ENCODE results near the gene TVP23B. TPM values are rescaled to one million over a fixed set of nuclear protein-coding genes. Genes with fewer than 3 reads are reported as not detected.
A peak's percentile ranks its signal among the peaks of the same experiment; 100 is the strongest.

TVP23B gene
- total and polyA plus RNA-seq, 2 of the 13 experiments (the other 11 are each of a cell fraction or from before 2014, with no cell fraction given): 45.1 to 66.5 TPM

DNA sequence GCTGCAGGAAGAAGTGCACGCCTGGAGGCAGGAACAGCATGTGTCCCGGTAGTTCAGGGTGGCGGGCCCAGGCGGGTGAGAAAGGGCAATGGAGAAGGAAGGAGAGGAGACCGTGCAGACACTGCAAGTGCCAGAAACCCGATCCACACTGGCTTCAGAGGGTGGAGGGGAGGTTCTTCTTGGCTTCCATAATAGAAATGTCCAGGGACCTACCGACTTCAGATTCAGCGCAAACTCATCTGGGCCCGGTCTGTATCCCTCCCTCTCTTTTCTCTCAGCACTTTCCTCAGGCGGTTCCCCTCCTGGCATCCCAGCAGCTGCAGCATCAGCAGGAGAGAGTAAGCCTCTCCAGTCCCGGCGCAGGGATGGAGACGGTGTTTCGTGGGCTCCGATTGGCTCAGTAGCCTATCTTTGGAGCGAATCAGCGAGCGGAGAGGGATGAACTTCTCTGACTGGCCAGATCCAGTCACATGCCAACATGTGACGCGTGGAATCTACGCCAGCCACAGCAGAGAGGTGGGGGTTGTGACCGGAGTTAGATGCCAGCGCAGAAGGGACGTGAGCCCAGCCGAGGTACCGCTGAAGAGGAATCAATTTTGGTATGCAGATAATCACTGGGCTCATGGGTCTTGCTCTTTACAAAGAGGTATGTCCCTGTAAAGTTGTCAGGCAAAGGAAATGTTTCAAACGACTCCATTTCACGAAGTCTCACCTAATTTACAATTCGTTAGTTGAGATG lies 75.0 kb downstream of the TVP23B start (continued):
- TF ChIP-seq, protein P1, sequence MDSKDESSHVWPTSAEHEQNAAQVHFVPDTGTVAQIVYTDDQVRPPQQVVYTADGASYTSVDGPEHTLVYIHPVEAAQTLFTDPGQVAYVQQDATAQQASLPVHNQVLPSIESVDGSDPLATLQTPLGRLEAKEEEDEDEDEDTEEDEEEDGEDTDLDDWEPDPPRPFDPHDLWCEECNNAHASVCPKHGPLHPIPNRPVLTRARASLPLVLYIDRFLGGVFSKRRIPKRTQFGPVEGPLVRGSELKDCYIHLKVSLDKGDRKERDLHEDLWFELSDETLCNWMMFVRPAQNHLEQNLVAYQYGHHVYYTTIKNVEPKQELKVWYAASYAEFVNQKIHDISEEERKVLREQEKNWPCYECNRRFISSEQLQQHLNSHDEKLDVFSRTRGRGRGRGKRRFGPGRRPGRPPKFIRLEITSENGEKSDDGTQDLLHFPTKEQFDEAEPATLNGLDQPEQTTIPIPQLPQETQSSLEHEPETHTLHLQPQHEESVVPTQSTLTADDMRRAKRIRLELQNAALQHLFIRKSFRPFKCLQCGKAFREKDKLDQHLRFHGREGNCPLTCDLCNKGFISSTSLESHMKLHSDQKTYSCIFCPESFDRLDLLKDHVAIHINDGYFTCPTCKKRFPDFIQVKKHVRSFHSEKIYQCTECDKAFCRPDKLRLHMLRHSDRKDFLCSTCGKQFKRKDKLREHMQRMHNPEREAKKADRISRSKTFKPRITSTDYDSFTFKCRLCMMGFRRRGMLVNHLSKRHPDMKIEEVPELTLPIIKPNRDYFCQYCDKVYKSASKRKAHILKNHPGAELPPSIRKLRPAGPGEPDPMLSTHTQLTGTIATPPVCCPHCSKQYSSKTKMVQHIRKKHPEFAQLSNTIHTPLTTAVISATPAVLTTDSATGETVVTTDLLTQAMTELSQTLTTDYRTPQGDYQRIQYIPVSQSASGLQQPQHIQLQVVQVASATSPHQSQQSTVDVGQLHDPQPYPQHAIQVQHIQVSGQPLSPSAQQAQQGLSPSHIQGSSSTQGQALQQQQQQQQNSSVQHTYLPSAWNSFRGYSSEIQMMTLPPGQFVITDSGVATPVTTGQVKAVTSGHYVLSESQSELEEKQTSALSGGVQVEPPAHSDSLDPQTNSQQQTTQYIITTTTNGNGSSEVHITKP (CRISPR knock-in tag; IDR thresholded peaks at IDR 0.05; ENCODE audit: low read depth): no peak
- no peak for TF ChIP-seq GTF2F1 (IDR thresholded peaks at IDR 0.05; ENCODE audit: low read length)
- TF ChIP-seq ZNF331 (CRISPR knock-in tag; IDR thresholded peaks at IDR 0.05): peak; percentile 49
- no peak for TF ChIP-seq SNAI1 (CRISPR knock-in tag; IDR thresholded peaks at IDR 0.05; ENCODE audit: borderline replicate concordance)
- TF ChIP-seq ZKSCAN8 (CRISPR knock-in tag; IDR thresholded peaks at IDR 0.05; ENCODE audit: borderline replicate concordance): no peak
- no peak; the same call in 1 of the 2 replicates for TF ChIP-seq ZSCAN29 (CRISPR knock-in tag; conservative IDR thresholded peaks at IDR 0.05)
- TF ChIP-seq, protein P2, sequence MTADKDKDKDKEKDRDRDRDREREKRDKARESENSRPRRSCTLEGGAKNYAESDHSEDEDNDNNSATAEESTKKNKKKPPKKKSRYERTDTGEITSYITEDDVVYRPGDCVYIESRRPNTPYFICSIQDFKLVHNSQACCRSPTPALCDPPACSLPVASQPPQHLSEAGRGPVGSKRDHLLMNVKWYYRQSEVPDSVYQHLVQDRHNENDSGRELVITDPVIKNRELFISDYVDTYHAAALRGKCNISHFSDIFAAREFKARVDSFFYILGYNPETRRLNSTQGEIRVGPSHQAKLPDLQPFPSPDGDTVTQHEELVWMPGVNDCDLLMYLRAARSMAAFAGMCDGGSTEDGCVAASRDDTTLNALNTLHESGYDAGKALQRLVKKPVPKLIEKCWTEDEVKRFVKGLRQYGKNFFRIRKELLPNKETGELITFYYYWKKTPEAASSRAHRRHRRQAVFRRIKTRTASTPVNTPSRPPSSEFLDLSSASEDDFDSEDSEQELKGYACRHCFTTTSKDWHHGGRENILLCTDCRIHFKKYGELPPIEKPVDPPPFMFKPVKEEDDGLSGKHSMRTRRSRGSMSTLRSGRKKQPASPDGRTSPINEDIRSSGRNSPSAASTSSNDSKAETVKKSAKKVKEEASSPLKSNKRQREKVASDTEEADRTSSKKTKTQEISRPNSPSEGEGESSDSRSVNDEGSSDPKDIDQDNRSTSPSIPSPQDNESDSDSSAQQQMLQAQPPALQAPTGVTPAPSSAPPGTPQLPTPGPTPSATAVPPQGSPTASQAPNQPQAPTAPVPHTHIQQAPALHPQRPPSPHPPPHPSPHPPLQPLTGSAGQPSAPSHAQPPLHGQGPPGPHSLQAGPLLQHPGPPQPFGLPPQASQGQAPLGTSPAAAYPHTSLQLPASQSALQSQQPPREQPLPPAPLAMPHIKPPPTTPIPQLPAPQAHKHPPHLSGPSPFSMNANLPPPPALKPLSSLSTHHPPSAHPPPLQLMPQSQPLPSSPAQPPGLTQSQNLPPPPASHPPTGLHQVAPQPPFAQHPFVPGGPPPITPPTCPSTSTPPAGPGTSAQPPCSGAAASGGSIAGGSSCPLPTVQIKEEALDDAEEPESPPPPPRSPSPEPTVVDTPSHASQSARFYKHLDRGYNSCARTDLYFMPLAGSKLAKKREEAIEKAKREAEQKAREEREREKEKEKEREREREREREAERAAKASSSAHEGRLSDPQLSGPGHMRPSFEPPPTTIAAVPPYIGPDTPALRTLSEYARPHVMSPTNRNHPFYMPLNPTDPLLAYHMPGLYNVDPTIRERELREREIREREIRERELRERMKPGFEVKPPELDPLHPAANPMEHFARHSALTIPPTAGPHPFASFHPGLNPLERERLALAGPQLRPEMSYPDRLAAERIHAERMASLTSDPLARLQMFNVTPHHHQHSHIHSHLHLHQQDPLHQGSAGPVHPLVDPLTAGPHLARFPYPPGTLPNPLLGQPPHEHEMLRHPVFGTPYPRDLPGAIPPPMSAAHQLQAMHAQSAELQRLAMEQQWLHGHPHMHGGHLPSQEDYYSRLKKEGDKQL (CRISPR knock-in tag; IDR thresholded peaks at IDR 0.05; ENCODE audit: low read depth): no peak
- no peak for TF ChIP-seq RORA (CRISPR knock-in tag; IDR thresholded peaks at IDR 0.05)
- TF ChIP-seq GFI1 (CRISPR knock-in tag; IDR thresholded peaks at IDR 0.05; ENCODE audit: borderline replicate concordance): no peak
- TF ChIP-seq ATF1 (CRISPR knock-in tag; IDR thresholded peaks at IDR 0.05): peak; percentile 86
- TF ChIP-seq YY1 (IDR thresholded peaks at IDR 0.05; ENCODE audit: insufficient read depth, insufficient replicate concordance, low read depth, low read length): no peak
- TF ChIP-seq, protein P3, sequence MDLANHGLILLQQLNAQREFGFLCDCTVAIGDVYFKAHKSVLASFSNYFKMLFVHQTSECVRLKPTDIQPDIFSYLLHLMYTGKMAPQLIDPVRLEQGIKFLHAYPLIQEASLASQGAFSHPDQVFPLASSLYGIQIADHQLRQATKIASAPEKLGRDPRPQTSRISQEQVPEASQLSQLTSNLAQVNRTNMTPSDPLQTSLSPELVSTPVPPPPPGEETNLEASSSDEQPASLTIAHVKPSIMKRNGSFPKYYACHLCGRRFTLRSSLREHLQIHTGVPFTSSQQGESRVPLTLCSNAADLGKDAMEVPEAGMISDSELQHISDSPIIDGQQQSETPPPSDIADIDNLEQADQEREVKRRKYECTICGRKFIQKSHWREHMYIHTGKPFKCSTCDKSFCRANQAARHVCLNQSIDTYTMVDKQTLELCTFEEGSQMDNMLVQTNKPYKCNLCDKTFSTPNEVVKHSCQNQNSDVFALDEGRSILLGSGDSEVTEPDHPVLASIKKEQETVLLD (CRISPR knock-in tag; IDR thresholded peaks at IDR 0.05; ENCODE audit: low read depth): no peak
- no peak for TF ChIP-seq ZNF670 (CRISPR knock-in tag; IDR thresholded peaks at IDR 0.05; ENCODE audit: borderline replicate concordance)
- TF ChIP-seq, protein P4, sequence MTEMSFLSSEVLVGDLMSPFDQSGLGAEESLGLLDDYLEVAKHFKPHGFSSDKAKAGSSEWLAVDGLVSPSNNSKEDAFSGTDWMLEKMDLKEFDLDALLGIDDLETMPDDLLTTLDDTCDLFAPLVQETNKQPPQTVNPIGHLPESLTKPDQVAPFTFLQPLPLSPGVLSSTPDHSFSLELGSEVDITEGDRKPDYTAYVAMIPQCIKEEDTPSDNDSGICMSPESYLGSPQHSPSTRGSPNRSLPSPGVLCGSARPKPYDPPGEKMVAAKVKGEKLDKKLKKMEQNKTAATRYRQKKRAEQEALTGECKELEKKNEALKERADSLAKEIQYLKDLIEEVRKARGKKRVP (CRISPR knock-in tag; IDR thresholded peaks at IDR 0.05): no peak
- TF ChIP-seq HNRNPH1 (optimal IDR thresholded peaks at IDR 0.05; ENCODE audit: low read depth, low read length): no peak
- TF ChIP-seq ZNF354B (CRISPR knock-in tag; IDR thresholded peaks at IDR 0.05): no peak
- TF ChIP-seq RBM22 (optimal IDR thresholded peaks at IDR 0.05; ENCODE audit: low read length): no peak
- TF ChIP-seq HMGA1 (CRISPR knock-in tag; conservative IDR thresholded peaks at IDR 0.05): no peak
